HG03521 (cell line): ENCODE measurements around the gene ERICH3.
"Not testable (repeated sequence)": the region's sequence is repeated elsewhere in the genome, so short reads cannot be mapped to it uniquely, and the experiment has no call there.

Experiments used
- ATAC-seq: cut with Tn5 transposase; IDR thresholded peaks from one replicate; pipeline ENCODE4 v1.9.1; 2021; ENCODE audit warnings: mild to moderate bottlenecking, moderate library complexity; ENCODE audit not compliant: unreplicated experiment

Gene ERICH3

DNA sequence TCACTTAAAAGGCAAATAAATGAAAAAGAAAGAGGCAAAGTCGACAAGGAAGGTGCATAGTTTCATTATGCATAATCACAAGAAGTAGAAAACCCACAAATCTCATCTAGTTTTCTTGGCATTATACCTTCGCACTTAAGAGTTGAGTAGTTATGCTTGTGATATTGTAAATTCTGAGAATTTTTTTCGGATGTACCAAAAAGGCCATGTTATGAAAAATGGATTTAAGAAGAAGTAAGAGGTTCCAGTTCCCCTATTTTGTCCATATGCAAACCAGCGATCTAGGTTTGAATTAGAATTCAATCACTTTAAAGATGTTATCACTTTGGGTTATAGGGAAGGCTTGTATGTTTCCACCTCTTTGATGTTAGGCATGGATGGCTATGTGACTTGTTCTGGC is 7.9 kb upstream of the ERICH3 start:
- peak; percentile 70 for ATAC-seq

- no peak for ATAC-seq
These were observed 7.4 kb upstream of the ERICH3 start for GRCh38 chr1:74681001-74681400.

GRCh38 chr1:74679811-74680210 is 6.2 kb upstream of the ERICH3 start:
- ATAC-seq = no peak

DNA sequence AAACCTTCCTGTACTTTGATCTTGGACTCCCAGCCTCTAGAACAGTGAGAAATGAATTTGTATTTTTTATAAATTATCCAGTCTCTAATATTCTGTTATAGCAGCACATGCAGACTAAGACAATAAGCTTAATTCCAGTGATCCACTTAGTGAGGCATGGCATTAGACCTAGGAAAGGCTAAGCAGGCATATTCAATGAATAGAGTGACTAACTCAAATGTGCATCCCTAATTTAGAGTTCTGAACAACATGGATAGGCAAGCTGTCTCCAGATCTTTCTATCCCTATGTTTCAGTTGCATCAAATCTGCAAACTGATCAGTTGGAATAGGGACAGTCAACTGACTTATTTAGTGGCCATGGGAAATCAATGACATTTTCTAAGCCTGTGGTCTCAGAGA is 4.3 kb upstream of the ERICH3 start:
- no peak for ATAC-seq

GRCh38 chr1:74674278-74675048 is 871 bp upstream of the ERICH3 start:
- ATAC-seq = peak; percentile 50

- ATAC-seq = not testable (repeated sequence)
These were observed 2.7 kb downstream of the ERICH3 start for GRCh38 chr1:74670866-74671265.

GRCh38 chr1:74654708-74655107 is 18.9 kb downstream of the ERICH3 start:
- no peak for ATAC-seq

- peak; percentile 94 for ATAC-seq
These were observed 20.9 kb downstream of the ERICH3 start for GRCh38 chr1:74652711-74653139.

DNA sequence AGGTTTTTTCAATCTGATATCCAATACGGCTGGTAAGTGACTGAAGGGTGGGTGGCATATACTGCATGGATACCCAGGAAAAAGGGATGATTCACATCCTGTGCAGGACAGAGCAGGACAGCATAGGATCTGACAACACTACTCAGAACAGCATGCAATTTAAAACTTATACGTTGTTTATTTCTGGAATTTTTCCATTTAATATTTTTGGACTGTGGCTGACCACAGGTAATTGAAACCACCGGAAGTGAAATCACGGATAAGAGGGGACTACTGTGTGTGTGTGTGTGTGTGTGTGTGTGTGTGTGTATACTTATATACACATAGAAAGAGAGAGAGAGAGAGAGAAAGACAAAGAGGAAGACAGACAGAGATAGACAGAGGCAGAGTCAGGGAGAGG is 23.0 kb downstream of the ERICH3 start:
- ATAC-seq = no peak

DNA sequence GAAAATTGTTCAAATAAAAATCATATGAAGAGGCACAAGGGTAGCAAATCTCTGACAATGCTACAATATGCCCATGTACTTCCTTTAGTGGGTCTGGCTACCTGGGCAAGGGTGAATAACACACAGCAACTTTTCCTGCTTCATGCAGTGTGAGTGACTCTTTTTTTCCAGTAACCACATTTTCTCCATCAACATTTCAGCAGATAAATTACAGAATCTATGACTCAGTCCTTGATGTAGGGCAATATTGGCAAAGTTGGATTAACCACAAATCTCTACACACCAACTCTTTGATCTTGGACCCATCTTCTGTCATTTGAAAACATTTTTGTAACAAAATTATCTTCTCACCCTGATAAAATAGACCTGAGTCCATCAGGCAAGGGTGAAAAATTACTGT is 31.7 kb downstream of the ERICH3 start:
- ATAC-seq = no peak

- ATAC-seq = no peak
These were observed 32.4 kb downstream of the ERICH3 start for GRCh38 chr1:74641161-74641560.

- no peak for ATAC-seq
These were observed 36.3 kb downstream of the ERICH3 start for GRCh38 chr1:74637296-74637695.

DNA sequence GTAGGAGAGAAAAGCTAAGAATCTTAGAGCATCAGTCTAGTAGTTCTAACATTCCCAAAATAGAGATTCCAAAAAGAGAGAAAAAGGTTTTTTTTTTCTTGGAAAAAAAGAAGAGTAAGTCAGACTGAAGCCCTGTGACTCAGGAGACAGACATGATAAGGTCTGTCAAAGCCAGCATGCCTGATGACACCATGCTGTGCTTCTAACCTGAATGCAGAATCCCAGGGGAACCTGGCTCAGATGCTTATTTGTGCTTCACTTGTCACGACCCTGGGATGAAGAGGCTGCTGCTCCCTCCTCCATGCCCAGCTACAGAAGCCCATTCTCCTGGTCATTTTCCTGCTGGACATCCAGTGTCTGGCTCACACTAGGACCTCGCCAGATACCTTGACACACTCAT is 44.3 kb downstream of the ERICH3 start:
- no peak for ATAC-seq

DNA sequence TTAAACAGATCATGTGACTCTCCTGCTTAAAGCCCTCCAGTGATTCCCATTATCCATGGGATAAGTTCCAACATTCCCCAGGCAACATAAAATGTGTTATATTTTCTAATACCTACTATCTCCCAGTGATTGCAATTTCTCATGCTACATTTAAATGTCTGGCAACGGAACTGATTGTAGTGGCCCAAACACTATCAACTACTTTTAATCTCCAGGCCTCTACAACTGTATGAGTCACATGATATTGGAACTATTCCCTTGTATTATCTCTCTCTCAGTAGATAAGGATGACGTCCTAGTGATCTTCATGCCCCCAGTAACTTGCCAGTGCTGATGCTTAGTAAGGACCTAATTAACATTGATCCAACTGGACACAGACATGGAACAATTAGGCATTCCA is 49.9 kb downstream of the ERICH3 start:
- no peak for ATAC-seq

DNA sequence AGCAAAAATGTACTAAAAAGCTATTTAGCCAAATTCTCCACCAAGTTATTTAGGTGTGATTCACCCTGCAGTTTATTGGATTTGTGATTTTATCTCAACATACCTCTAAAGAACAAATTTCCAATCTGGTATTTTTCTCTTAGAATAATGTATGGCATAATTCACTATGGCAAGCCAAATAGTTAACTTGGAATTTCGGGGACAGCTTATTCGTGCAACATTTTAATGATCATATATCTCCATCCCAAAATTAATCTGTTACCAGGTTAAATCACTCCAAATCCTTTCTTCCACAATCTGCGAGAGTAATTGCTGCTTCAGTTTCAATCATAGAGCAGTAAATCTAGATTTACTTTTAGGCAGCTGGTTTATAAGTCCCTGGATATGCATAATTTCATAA is 53.4 kb downstream of the ERICH3 start:
- no peak for ATAC-seq

DNA sequence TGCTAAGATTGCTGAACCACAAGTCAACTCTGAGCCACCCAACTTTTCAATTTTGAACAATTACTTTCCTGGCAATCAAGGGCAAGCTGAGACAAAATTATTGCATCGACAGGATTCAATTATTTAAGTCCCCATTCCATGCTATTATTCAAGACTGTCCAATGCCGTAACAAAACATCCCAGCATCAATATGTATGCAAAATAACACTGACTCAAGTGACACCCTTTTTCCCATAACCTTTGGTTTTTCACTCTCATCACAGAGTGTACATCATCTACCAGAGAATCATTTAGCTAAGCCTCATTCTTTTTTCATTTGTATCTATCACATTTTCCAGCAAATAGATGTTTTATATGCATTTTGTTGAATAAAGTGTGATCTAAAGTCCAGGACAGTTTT is 54.6 kb downstream of the ERICH3 start:
- no peak for ATAC-seq

DNA sequence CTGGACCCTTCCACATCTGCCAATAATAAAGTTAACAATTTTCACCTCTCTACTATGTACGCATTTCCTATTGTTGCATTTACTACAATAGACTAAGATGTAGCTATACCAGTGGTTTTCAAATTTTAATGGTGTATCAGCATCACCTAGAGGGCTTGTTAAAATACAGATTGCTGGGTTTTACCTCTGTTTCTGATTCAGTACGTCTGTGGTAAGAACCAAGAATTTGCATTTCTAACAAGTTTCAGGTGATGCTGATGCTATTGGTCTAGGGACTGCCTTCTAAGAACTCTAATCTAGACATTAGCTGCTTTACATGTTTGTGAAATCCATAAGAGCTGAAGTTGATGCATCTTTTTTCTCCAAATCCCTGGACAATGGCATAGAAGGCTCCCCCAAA is 59.7 kb downstream of the ERICH3 start:
- no peak for ATAC-seq

DNA sequence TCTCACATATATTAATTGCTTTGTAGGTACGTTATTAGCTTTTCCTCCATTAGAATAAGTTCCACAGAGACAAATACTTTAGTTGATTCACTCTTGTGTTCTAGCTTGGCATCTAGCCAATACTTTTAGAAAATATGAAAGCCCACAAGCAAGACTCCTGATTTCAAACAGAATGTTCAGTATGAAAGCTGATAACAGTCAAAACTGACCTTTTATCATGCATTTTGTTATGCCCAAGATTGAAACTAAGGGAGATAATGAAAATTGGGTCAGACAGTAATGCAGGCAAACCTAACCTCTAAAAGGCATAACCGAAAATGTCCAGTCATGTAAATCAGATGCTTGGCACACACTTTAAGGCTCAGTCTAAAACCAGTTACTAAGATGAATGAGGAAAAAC is 61.7 kb downstream of the ERICH3 start:
- ATAC-seq = no peak

DNA sequence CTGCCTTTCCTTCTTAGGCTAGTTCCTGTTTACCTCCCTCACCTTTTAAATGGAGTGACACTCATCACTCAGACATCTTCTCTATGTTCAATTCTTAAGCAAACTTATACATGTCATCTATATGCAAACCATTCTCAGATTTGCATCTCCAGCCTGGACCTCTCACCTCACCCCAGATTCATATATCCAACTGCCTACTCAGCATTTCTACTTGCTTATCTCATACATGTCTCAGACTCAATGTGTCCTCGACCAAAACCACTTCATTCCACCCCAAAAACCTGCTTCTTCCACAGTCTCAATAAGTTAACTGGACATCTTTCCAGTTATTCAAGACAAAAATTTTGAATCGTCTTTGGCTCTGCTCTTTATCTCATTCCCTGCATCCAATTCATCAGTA is 62.6 kb downstream of the ERICH3 start:
- no peak for ATAC-seq

- no peak for ATAC-seq
These were observed 63.7 kb downstream of the ERICH3 start for GRCh38 chr1:74609810-74610371.

DNA sequence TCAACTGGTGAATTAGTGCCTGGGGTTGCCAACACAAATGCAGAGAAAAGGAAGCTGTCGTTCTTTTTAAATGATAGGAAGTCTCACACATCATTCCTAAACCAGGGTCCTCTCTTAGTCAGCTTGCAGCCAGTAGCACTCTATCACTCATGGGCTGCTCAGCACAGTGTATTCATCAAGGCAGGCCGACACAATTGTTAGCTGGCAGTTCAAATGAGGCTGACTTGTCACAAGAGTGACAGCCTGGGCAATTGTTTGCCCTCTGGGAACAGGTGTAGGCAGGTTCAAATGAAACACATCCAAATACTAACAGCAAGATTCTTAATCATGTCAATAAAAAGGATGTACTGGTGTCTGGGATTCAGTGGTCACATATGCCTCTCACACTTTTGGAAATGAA is 76.9 kb downstream of the ERICH3 start:
- no peak for ATAC-seq

- no peak for ATAC-seq
These were observed 79.4 kb downstream of the ERICH3 start for GRCh38 chr1:74593887-74594866.
